Measurements from ENCODE around the gene HBEGF.
"Not testable (repeated sequence)": the region's sequence is repeated elsewhere in the genome, so short reads cannot be mapped to it uniquely, and the experiment has no call there.

GRCh38 chr5:140343849-140344248, 2.6 kb downstream of the HBEGF start:
- TF ChIP-seq CTCF (IDR thresholded peaks at IDR 0.05; ENCODE audit: borderline replicate concordance, extremely low read depth, low read length, poor library complexity, severe bottlenecking); EZH2 (IDR thresholded peaks at IDR 0.05; ENCODE audit: borderline replicate concordance, low read depth, low read length, severe bottlenecking): not testable (repeated sequence)

All from DND-41 (cell line).